Measurements from ENCODE around the gene ST8SIA6. TPM values are rescaled to one million over a fixed set of nuclear protein-coding genes. Genes with fewer than 3 reads are reported as not detected.

The ST8SIA6 gene
- total RNA-seq, 1 experiment from 2014 or later = not detected

- no peak overlapping the region for H3K9ac ChIP-seq (ENCODE audit: low read length)
- no peaks in the 10 kb centered on the region for H3F3A ChIP-seq (ENCODE audit: low read length, unreplicated experiment)
- no peaks in the 10 kb centered on the region for H4K20me1 ChIP-seq (ENCODE audit: low read length)
- H3K9me2 ChIP-seq (replicated peaks; ENCODE audit: low read length) = no peaks in the 10 kb centered on the region
- ChIA-PET CTCF (no interaction called here), POLR2A (ENCODE audit: unreplicated experiment) (no interaction called here)
- no peaks in the 10 kb centered on the region for H3K79me2 ChIP-seq (ENCODE audit: low read length)
- DNase-seq = no peak
- H3K27me3 ChIP-seq (ENCODE audit: low read length) = no peaks in the 10 kb centered on the region
- H2AFZ ChIP-seq (ENCODE audit: low read length) = no peak overlapping the region
- no peaks in the 10 kb centered on the region for H3K36me3 ChIP-seq (ENCODE audit: low read depth, low read length)
- H3K4me3 ChIP-seq (ENCODE audit: low read length) = no peak overlapping the region
- H3K4me2 ChIP-seq (ENCODE audit: low read length) = no peak overlapping the region
- no peaks in the 10 kb centered on the region for H3K4me1 ChIP-seq (ENCODE audit: insufficient read depth, low read length)
- intact Hi-C loops (cut with micrococcal nuclease) = no loop called here
- ATAC-seq = no peak
- no peak overlapping the region for H3K27ac ChIP-seq (ENCODE audit: low read length)
- no TSS peak for BruUV-seq (replicated peaks)
- no peak for TF ChIP-seq CTCF (conservative IDR thresholded peaks at IDR 0.05; ENCODE audit: low read depth, low read length)
- no peak for TF ChIP-seq EZH2 (IDR thresholded peaks at IDR 0.05; ENCODE audit: low read length, unreplicated experiment)
- TF ChIP-seq EZH2phosphoT487 (IDR thresholded peaks at IDR 0.05; ENCODE audit: borderline replicate concordance, low read length) = no peak
- H3K9me3 ChIP-seq (ENCODE audit: low read length) = no peaks in the 10 kb centered on the region
Observed at GRCh38 chr10:17494626-17495260, 40.3 kb upstream of the ST8SIA6 start.

GRCh38 chr10:17488848-17489247 is 34.5 kb upstream of the ST8SIA6 start:
- H3K4me2 ChIP-seq (ENCODE audit: low read length) = no peak overlapping the region
- no peaks in the 10 kb centered on the region for H3K79me2 ChIP-seq (ENCODE audit: low read length)
- intact Hi-C loops (cut with micrococcal nuclease) = no loop called here
- no peaks in the 10 kb centered on the region for H3K9me3 ChIP-seq (ENCODE audit: low read length)
- H3K4me1 ChIP-seq (ENCODE audit: insufficient read depth, low read length) = no peaks in the 10 kb centered on the region
- H3K27ac ChIP-seq (ENCODE audit: low read length) = no peak overlapping the region
- no peak overlapping the region for H3K4me3 ChIP-seq (ENCODE audit: low read length)
- H3K36me3 ChIP-seq (ENCODE audit: low read depth, low read length) = no peaks in the 10 kb centered on the region
- no peaks in the 10 kb centered on the region for H3F3A ChIP-seq (ENCODE audit: low read length, unreplicated experiment)
- H3K9me2 ChIP-seq (replicated peaks; ENCODE audit: low read length) = no peaks in the 10 kb centered on the region
- no peak for TF ChIP-seq EZH2phosphoT487 (IDR thresholded peaks at IDR 0.05; ENCODE audit: borderline replicate concordance, low read length)
- no peak for TF ChIP-seq EZH2 (IDR thresholded peaks at IDR 0.05; ENCODE audit: low read length, unreplicated experiment)
- no peak for TF ChIP-seq CTCF (conservative IDR thresholded peaks at IDR 0.05; ENCODE audit: low read depth, low read length)
- ATAC-seq (no peak), DNase-seq (no peak)
- H4K20me1 ChIP-seq (ENCODE audit: low read length) = no peaks in the 10 kb centered on the region
- no peaks in the 10 kb centered on the region for H3K27me3 ChIP-seq (ENCODE audit: low read length)
- H3K9ac ChIP-seq (ENCODE audit: low read length) = no peak overlapping the region
- CTCF ChIA-PET = no interaction called here
- H2AFZ ChIP-seq (ENCODE audit: low read length) = no peak overlapping the region
- BruUV-seq (replicated peaks) = no TSS peak
- POLR2A ChIA-PET (ENCODE audit: unreplicated experiment) = no interaction called here

GRCh38 chr10:17483079-17483478 is 28.7 kb upstream of the ST8SIA6 start:
- ATAC-seq = no peak
- H3K27ac ChIP-seq (ENCODE audit: low read length) = no peak overlapping the region

More at GRCh38 chr10:17483079-17483478, 28.7 kb upstream of the ST8SIA6 start:
- no peak overlapping the region for H3K9ac ChIP-seq (ENCODE audit: low read length)
- no TSS peak for BruUV-seq (replicated peaks)
- no peaks in the 10 kb centered on the region for H3K27me3 ChIP-seq (ENCODE audit: low read length)
- no peaks in the 10 kb centered on the region for H3K79me2 ChIP-seq (ENCODE audit: low read length)
- H3K9me3 ChIP-seq (ENCODE audit: low read length) = no peaks in the 10 kb centered on the region
- H2AFZ ChIP-seq (ENCODE audit: low read length) = no peak overlapping the region
- TF ChIP-seq EZH2 (IDR thresholded peaks at IDR 0.05; ENCODE audit: low read length, unreplicated experiment) (no peak), CTCF (conservative IDR thresholded peaks at IDR 0.05; ENCODE audit: low read depth, low read length) (no peak), EZH2phosphoT487 (IDR thresholded peaks at IDR 0.05; ENCODE audit: borderline replicate concordance, low read length) (no peak)
- no peaks in the 10 kb centered on the region for H3K9me2 ChIP-seq (replicated peaks; ENCODE audit: low read length)
- H3F3A ChIP-seq (ENCODE audit: low read length, unreplicated experiment) = no peaks in the 10 kb centered on the region
- H3K4me1 ChIP-seq (ENCODE audit: insufficient read depth, low read length) = no peaks in the 10 kb centered on the region
- no peaks in the 10 kb centered on the region for H3K36me3 ChIP-seq (ENCODE audit: low read depth, low read length)
- ChIA-PET CTCF (no interaction called here), POLR2A (ENCODE audit: unreplicated experiment) (no interaction called here)
- no peak overlapping the region for H3K4me2 ChIP-seq (ENCODE audit: low read length)
- no peak for DNase-seq
- no peaks in the 10 kb centered on the region for H4K20me1 ChIP-seq (ENCODE audit: low read length)
- intact Hi-C loops (cut with micrococcal nuclease) = no loop called here
- no peak overlapping the region for H3K4me3 ChIP-seq (ENCODE audit: low read length)
